ENCODE measurements around the gene SMIM45.

SMIM45 gene

DNA sequence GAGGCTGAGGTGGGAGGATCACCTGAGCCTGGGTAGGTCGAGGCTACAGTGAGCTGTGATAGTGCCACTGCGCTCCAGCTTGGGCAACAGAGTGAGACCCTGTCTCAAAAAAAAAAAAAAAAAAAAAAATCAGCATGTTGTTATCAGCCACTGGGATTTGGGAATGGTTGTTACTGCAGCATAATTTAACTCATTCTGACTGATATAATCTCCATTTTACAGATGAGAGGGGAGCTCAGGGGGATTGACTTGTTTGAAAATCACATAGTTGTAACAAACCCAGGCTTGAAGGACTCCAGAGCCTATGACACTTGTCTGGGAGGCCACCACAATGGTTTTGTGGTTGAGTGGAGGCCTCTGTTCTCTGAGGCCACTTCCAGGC is 14.3 kb downstream of the SMIM45 start:
- Mint-ChIP-seq H3K27ac (no peak overlapping the region), H3K36me3 (ENCODE audit: low read depth) (no peaks in the 10 kb centered on the region), H3K27me3 (ENCODE audit: low read depth) (no peaks in the 10 kb centered on the region), H3K4me1 (ENCODE audit: low read depth) (peaks cover 6% of the 10 kb centered on the region), H3K4me3 (no peak overlapping the region), H3K9me3 (no peaks in the 10 kb centered on the region)

- H3K27ac Mint-ChIP-seq = no peak overlapping the region
- no peaks in the 10 kb centered on the region for H3K27me3 Mint-ChIP-seq (ENCODE audit: low read depth)
- no peak overlapping the region for H3K4me3 Mint-ChIP-seq
- H3K4me1 Mint-ChIP-seq (ENCODE audit: low read depth) = peaks cover 6% of the 10 kb centered on the region
- no peaks in the 10 kb centered on the region for H3K9me3 Mint-ChIP-seq
- no peaks in the 10 kb centered on the region for H3K36me3 Mint-ChIP-seq (ENCODE audit: low read depth)
Observed at GRCh38 chr22:41966607-41967240, 14.8 kb downstream of the SMIM45 start.

GRCh38 chr22:41968601-41969000 is 16.7 kb downstream of the SMIM45 start:
- Mint-ChIP-seq H3K36me3 (ENCODE audit: low read depth) (no peaks in the 10 kb centered on the region), H3K4me3 (no peak overlapping the region), H3K4me1 (ENCODE audit: low read depth) (peaks cover 6% of the 10 kb centered on the region), H3K9me3 (no peaks in the 10 kb centered on the region), H3K27ac (no peak overlapping the region), H3K27me3 (ENCODE audit: low read depth) (peaks cover 5% of the 10 kb centered on the region)

DNA sequence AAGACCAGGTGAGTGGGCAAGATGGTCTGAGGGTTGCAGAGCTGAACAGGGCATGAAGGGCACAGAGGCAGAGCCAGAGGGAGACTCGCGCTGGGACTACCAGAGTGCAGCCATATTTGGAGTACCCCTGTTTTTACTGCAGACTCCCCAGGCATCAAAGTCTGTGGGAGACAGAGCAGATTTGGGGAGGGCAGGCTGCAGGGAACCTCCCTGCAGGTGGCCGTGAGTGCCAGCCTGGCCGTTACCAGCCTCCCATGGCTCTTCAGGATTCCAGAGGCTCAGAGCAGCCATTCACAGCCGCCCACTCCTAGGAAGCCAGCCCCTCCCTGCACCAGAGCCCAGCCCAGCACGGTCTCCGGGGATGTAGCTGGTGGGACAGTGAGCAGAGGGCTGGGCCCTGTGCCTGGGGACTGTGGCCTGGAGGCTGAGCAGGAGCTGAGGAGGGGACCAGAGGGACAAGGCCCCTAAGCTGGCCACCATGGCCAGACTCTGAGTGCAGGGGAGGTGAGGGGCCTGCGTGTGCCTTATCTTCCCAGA is 17.2 kb downstream of the SMIM45 start, which contains the start of gene SEPTIN3:
SEPTIN3 (plus strand) TSS at position 334 of the 537 bp plus-strand sequence. CDS start 2,050 bp downstream, outside the sequence.
- peak within 1 kb of the TSS; percentile 39 for H3K27ac Mint-ChIP-seq
- H3K9me3 Mint-ChIP-seq = no peaks in the 10 kb centered on the region
- H3K4me3 Mint-ChIP-seq = no peak within 1 kb of the TSS
- no peaks in the 10 kb centered on the region for H3K36me3 Mint-ChIP-seq (ENCODE audit: low read depth)
- peaks cover 5% of the 10 kb centered on the region for H3K27me3 Mint-ChIP-seq (ENCODE audit: low read depth)
- H3K4me1 Mint-ChIP-seq (ENCODE audit: low read depth) = peaks cover 6% of the 10 kb centered on the region

DNA sequence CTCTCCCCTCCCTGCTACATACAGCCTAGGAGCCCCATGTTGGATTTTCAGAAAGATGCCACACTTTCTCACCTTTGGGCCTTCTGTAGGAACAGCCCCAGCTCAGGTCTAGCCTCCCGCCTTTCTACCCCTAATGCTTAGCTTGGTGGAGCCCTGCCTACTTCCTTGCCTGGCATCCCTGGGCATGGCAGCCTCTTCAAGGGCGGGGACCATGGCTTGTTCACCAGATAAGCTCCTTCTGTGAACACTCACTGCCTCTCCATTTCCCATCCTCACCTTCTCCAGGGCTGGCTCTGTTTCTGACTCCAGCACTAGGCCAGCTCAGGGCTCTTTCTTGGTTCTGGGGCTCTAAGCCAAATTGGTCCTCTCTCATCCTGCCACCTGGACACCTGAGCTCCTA is 18.7 kb downstream of the SMIM45 start:
- H3K4me3 Mint-ChIP-seq = no peak overlapping the region
- peaks cover 10% of the 10 kb centered on the region for H3K4me1 Mint-ChIP-seq (ENCODE audit: low read depth)
- no peaks in the 10 kb centered on the region for H3K36me3 Mint-ChIP-seq (ENCODE audit: low read depth)
- no peak overlapping the region for H3K27ac Mint-ChIP-seq
- no peaks in the 10 kb centered on the region for H3K9me3 Mint-ChIP-seq
- H3K27me3 Mint-ChIP-seq (ENCODE audit: low read depth) = peaks cover 17% of the 10 kb centered on the region

DNA sequence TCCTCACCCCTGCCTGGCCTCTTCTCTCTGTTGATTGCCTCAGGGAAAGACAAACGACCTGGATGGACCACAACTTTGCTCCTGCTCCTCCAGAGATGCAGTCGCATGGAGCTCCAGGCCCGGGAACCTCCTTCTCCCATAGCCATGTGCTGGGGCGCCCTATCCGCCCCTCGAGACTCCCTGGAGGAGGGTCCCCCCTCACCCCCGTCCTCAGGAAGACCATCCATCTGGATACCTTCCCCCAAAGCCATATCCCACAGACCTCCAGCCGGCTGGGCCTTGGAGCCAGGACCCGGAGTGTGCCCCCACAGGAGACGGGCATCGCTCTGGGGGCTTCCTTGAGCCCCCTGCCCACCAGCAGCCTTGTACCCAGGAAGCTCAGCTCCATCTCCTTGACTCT is 19.5 kb downstream of the SMIM45 start:
- H3K36me3 Mint-ChIP-seq (ENCODE audit: low read depth) = no peaks in the 10 kb centered on the region
- H3K27me3 Mint-ChIP-seq (ENCODE audit: low read depth) = peaks cover 24% of the 10 kb centered on the region
- peaks cover 14% of the 10 kb centered on the region for H3K4me1 Mint-ChIP-seq (ENCODE audit: low read depth)
- H3K9me3 Mint-ChIP-seq = no peaks in the 10 kb centered on the region
- H3K4me3 Mint-ChIP-seq = no peak overlapping the region
- H3K27ac Mint-ChIP-seq = no peak overlapping the region

GRCh38 chr22:41974691-41975290 is 22.8 kb downstream of the SMIM45 start:
- H3K36me3 Mint-ChIP-seq (ENCODE audit: low read depth) = no peaks in the 10 kb centered on the region
- no peak overlapping the region for H3K27ac Mint-ChIP-seq
- H3K27me3 Mint-ChIP-seq (ENCODE audit: low read depth) = peaks cover 46% of the 10 kb centered on the region
- no peak overlapping the region for H3K4me3 Mint-ChIP-seq
- no peaks in the 10 kb centered on the region for H3K9me3 Mint-ChIP-seq
- peaks cover 15% of the 10 kb centered on the region for H3K4me1 Mint-ChIP-seq (ENCODE audit: low read depth)

DNA sequence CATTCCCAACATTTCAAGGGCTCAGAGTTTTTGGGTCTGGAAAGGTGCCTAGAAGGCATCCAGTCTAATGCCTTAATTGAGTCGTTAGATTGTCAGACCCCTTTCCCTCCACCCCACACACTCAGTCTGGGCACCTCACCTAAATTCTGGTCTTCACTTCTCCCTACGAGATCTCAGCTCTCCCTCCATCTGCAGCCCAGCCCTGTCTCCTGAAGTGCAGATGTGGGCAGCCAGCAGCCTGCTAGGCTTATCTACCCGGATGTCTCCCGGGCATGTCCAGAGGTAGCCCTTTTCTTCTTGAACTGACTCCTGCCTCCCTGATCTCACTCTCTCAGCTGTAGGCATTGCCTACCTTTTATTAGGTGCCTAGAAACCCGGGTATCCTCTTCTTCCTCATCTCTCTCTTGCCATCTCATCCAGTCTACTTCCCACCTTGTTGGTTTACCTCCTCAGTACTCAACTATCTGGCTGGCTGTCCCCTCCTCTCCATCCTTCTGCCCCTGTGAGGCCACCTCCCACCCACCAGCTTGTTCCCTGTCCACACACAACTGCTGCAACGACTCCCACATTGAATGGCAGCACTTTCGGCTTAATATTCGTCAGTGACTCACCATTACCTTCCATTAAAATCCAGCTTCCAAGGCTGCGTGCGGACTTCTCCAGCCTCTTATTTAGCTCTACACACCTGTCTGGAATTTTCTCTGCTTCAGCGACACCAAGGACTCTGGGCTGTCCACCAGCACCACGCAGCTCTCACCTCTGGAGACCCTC is 23.5 kb downstream of the SMIM45 start:
- Mint-ChIP-seq H3K27me3 (ENCODE audit: low read depth) (peaks cover 46% of the 10 kb centered on the region), H3K4me1 (ENCODE audit: low read depth) (peaks cover 15% of the 10 kb centered on the region), H3K36me3 (ENCODE audit: low read depth) (no peaks in the 10 kb centered on the region), H3K27ac (peak overlapping the region; percentile 24), H3K4me3 (peak overlapping the region; percentile 67), H3K9me3 (no peaks in the 10 kb centered on the region)

- Mint-ChIP-seq H3K27ac (peak overlapping the region; percentile 24), H3K36me3 (ENCODE audit: low read depth) (no peaks in the 10 kb centered on the region), H3K27me3 (ENCODE audit: low read depth) (peaks cover 46% of the 10 kb centered on the region), H3K4me3 (peak overlapping the region; percentile 67), H3K4me1 (ENCODE audit: low read depth) (peaks cover 15% of the 10 kb centered on the region), H3K9me3 (no peaks in the 10 kb centered on the region)
Observed at GRCh38 chr22:41976070-41976901, 24.3 kb downstream of the SMIM45 start.

GRCh38 chr22:41976961-41977566 is 25.1 kb downstream of the SMIM45 start:
- Mint-ChIP-seq H3K27me3 (ENCODE audit: low read depth) (peaks cover 46% of the 10 kb centered on the region), H3K4me3 (peak overlapping the region; percentile 62), H3K36me3 (ENCODE audit: low read depth) (no peaks in the 10 kb centered on the region), H3K9me3 (no peaks in the 10 kb centered on the region), H3K27ac (no peak overlapping the region), H3K4me1 (ENCODE audit: low read depth) (peaks cover 15% of the 10 kb centered on the region)

DNA sequence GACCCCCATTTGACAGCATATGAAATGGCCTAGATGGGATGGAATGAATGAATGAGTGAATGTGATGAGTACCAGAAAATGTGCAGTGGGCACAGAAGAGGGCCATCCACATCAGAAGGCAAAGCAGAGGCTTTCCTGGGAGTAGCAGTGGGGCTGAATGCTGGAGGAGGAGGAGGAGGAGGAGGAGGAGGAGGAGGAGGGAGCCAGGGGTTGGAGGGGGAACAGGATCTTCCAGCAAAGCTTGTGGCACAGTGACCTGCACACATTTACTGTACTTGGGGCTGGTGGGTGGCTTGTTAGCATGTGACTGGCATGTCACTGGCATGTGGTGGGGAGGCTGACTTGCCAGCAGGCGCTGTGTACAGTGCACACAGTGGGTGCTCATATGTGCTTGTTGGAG is 26.8 kb downstream of the SMIM45 start:
- Mint-ChIP-seq H3K9me3 (no peaks in the 10 kb centered on the region), H3K4me1 (ENCODE audit: low read depth) (peaks cover 15% of the 10 kb centered on the region), H3K27me3 (ENCODE audit: low read depth) (peaks cover 41% of the 10 kb centered on the region), H3K27ac (no peak overlapping the region), H3K4me3 (no peak overlapping the region), H3K36me3 (ENCODE audit: low read depth) (no peaks in the 10 kb centered on the region)

DNA sequence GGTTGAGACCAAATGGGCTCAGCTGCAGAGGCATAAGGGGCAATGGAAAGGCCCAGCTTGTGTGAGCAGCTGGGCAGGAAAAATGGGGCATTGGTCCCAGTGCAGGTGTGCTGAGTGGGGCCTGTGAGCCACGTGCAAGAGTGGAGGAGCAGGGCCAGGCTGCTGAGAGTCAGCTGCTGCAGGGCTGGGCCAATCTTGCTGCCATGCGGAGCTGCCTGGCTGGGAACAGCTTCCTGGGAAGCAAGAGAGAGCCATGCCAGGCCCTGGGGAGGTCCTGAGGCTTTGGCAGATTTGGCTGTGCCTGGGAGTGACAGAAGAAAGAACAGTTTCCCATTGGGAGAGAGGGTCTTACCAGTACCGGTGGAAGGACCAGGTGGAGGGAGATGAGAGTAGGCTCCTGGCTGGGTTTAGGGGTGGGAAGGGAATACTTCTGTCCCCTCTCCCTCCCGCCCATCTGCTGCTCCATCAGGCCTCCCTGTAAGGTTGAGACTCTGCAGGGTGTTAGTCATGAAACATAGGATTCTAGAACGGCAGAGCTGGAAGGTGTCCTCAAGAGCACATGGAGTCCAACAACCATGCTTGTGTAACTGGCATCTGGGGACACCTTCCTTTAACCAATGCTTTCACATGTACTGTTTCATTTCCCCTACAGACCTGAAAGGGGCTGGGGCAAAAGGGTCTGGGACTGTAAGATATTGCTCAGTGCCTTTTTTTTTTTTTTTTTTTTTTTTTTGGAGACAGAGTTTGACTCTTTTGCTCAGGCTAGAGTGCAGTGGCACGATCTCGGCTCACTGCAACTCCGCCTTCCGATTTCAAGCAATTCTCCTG is 27.7 kb downstream of the SMIM45 start:
- Mint-ChIP-seq H3K9me3 (no peaks in the 10 kb centered on the region), H3K27ac (no peak overlapping the region), H3K27me3 (ENCODE audit: low read depth) (peaks cover 39% of the 10 kb centered on the region), H3K36me3 (ENCODE audit: low read depth) (no peaks in the 10 kb centered on the region), H3K4me3 (no peak overlapping the region), H3K4me1 (ENCODE audit: low read depth) (peaks cover 15% of the 10 kb centered on the region)

- Mint-ChIP-seq H3K4me1 (ENCODE audit: low read depth) (no peaks in the 10 kb centered on the region), H3K4me3 (no peak overlapping the region), H3K9me3 (no peaks in the 10 kb centered on the region), H3K27me3 (ENCODE audit: low read depth) (peaks cover 13% of the 10 kb centered on the region), H3K36me3 (ENCODE audit: low read depth) (peaks cover 2% of the 10 kb centered on the region), H3K27ac (no peak overlapping the region)
Observed at GRCh38 chr22:41982865-41983264, 30.9 kb downstream of the SMIM45 start.
